ENCODE data around the gene ZNF543.
"Not testable (repeated sequence)": the region's sequence is repeated elsewhere in the genome, so short reads cannot be mapped to it uniquely, and the experiment has no call there.

ZNF543 gene

DNA sequence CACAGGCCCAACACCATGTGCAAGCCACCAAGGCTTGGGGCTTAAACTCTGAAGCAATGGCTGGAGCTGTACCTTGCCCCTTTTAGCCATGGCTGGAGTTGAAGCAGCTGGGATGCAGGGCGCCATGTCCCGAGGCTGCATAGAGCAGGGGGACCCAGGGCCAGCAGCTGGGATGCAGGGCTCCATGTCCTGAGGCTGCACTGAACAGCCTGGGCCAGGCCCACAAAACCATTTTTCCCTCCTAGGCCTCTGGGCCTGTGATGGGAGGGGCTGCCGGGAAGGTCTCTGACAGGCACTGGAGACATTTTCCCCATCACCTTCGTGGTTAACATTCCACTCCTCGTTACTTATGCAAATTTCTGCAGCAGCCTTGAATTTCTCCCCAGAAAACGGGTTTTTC is 53.9 kb downstream of the ZNF543 start:
- DNase-seq (ENCODE audit: low read depth) = no peak
- H3K4me3 ChIP-seq (replicated peaks; ENCODE audit: low read depth, low read length) = no peak overlapping the region
- TF ChIP-seq, protein P1, sequence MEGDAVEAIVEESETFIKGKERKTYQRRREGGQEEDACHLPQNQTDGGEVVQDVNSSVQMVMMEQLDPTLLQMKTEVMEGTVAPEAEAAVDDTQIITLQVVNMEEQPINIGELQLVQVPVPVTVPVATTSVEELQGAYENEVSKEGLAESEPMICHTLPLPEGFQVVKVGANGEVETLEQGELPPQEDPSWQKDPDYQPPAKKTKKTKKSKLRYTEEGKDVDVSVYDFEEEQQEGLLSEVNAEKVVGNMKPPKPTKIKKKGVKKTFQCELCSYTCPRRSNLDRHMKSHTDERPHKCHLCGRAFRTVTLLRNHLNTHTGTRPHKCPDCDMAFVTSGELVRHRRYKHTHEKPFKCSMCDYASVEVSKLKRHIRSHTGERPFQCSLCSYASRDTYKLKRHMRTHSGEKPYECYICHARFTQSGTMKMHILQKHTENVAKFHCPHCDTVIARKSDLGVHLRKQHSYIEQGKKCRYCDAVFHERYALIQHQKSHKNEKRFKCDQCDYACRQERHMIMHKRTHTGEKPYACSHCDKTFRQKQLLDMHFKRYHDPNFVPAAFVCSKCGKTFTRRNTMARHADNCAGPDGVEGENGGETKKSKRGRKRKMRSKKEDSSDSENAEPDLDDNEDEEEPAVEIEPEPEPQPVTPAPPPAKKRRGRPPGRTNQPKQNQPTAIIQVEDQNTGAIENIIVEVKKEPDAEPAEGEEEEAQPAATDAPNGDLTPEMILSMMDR (IDR thresholded peaks at IDR 0.05; ENCODE audit: low read length, missing control alignments) = no peak

DNA sequence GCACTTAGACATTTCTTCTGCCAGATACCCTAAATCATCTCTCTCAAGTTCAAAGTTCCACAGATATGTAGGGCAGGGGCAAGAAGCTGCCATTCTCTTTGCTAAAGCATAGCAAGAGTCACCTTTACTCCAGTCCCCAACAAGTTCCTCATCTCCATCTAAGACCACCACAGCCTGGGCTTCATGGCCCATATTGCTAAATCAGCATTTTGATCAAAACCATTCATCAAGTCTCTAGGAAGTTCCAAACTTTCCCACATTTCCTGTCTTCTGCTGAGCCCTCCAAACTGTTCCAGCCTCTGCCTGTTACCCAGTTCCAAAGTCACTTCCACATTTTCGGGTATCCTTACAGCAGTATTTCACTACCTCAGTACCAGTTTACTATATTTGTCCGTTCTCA is 54.4 kb downstream of the ZNF543 start:
- not testable (repeated sequence) for DNase-seq (ENCODE audit: low read depth); H3K4me3 ChIP-seq (replicated peaks; ENCODE audit: low read depth, low read length)

DNA sequence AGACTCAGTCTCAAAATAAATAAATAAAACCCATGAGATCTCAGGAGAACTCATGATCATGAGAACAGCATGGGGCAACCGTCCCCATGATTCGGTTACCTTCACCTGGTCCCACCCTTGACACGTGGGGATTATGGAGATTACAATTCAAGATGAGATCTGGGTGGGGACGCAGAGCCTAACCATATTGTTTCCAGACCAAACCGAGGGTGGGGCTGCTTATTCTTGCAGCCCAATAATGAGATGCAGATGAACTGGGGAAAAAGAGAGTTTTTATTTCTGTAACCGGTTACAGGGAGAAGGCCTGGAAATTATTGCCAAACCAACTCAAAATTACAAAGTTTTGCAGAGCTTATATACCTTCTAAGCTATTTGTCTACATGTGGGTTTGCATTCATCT is 55.9 kb downstream of the ZNF543 start:
- TF ChIP-seq, protein P1 (IDR thresholded peaks at IDR 0.05; ENCODE audit: low read length, missing control alignments) = no peak
- DNase-seq (ENCODE audit: low read depth) = no peak
- no peak overlapping the region for H3K4me3 ChIP-seq (replicated peaks; ENCODE audit: low read depth, low read length)

DNA sequence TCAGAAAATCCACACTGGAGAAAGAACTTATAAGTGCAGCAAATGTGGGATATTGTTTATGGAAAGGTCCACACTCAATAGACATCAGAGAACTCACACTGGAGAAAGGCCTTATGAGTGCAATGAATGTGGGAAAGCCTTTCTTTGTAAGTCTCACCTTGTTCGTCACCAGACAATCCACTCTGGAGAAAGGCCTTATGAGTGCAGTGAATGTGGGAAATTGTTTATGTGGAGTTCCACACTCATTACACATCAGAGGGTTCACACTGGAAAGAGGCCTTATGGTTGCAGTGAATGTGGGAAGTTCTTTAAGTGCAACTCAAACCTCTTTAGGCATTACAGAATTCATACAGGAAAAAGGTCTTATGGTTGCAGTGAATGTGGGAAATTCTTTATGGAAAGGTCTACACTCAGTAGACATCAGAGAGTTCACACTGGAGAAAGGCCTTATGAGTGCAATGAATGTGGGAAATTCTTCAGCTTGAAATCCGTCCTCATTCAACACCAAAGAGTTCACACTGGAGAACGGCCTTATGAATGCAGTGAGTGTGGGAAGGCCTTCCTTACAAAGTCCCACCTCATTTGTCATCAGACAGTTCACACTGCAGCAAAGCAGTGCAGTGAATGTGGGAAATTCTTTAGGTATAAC is 57.4 kb downstream of the ZNF543 start:
- H3K4me3 ChIP-seq (replicated peaks; ENCODE audit: low read depth, low read length) = no peak overlapping the region
- TF ChIP-seq, protein P1 (IDR thresholded peaks at IDR 0.05; ENCODE audit: low read length, missing control alignments) = no peak
- DNase-seq (ENCODE audit: low read depth) = no peak

Measured in fibroblast of pulmonary artery (primary cell).